T1000 (cell line): ENCODE results near the gene PYGB.
"Not testable (repeated sequence)": the region's sequence is repeated elsewhere in the genome, so short reads cannot be mapped to it uniquely, and the experiment has no call there.

Experiments used
- DNase-seq: peaks from one replicate; lab custom pipeline; 2025; ENCODE audit warnings: mixed read lengths; lab: John Stamatoyannopoulos, UW

Gene PYGB

DNA sequence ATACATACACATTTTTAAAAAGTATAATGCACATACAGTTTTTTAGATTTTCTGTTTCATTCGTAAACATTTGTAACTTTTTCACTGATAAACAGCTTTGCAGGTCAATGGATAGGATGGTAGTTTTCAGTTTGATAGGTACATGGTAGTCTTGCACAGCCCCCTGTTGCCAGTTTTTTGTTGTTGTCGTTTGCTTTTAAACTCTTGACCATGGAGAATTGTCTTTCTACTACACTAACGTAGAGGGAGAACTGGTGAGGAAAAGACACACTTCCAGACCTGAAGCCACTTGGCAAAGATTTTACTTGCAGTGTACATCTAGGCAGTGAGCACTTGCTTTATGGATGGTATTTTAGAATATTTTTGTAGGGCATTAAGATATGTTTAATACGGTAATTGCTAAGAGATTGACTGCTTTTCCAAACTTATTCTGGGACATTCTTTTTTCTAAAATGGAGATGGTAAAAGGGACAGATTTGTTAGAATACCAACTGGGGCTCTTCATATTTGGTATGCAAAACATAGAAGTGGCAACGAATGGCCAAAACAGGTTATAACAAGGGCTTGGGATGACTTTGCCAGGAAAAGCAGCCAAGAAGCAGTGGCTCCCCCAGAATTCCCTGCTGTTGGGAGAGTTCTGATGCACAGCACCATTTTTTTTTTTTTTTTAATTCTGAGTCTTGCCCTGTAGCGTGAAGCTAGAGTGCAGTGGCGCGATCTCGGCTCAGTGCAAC, 1.5 kb downstream of the PYGB start:
- no peak for DNase-seq

DNA sequence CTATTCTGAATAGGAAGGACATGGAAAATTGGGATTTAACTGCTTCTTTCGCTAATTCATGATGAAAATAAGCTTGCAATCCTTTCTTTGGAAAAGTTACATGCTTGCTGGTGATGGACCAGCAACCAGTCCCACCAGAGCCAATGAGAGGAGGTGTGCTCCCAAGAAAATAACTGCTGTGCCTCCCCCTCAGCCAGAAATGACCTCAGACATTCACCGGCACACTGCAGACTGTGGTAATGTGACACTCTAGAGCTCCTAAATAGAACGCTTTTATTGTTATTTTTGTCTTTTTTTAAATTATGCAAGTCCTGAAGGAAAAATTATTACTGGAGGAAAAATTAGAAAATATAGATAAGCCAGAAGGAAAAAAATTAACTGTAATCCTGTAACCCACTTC, 2.6 kb downstream of the PYGB start:
- DNase-seq: no peak

DNA sequence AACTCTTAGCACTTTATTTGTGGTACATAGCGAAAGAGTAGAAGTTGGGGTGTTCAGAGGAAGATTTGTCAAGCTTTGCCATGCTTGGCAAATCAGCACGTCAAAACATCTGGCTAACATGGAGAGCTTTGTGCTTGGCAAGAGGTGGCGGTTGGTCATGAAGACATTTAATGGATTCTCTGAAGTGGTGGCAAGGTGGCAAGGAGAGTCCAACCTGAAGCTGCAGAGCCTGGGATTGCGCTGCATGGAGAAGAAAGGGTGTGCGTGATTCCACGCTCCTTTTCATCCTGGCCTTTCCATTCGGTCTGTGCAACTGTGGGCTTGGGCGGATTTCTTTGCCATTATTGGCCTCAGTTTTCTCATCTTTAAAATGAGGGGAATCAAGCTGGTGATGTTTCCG, 3.1 kb downstream of the PYGB start:
- DNase-seq: no peak

DNA sequence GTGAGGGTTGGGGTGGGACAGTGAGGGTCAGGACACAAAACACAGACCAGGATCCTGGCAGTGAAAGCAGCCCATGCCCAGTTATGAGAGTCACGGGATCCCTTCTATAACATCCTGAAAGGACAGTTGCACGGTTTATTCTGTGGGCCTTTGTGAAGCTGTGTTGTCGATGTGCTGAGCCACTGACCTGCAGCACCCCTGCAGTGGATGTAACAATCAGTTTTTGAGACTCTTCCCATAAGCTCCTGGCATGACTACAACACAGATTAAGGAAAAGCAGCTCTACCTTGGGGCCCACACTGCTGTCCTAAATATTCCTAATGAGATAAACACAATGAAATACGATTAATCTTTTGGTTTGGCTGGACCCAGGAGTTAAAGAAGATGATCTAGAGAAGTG, 3.7 kb downstream of the PYGB start:
- DNase-seq: no peak

DNA sequence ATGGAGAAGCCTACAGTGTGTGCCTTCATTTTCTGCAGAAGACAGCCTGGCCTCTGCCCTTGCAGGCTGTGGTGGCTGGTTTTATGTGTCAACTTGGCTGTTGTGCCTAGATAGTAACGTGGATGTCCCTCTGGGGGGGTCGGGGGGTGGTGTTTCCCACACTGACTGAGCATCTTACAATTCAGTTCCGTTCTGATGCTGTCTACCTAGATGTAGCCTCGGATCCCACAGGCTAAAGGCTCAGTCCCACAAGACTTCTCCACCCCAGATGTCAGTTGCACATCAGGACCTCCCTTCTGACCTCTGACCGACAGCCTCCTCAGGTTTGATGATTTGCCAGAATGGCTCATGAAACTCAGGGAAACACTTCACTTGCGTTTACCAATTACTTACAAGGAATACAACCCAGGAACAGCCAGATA, 4.4 kb downstream of the PYGB start:
- no peak for DNase-seq

DNA sequence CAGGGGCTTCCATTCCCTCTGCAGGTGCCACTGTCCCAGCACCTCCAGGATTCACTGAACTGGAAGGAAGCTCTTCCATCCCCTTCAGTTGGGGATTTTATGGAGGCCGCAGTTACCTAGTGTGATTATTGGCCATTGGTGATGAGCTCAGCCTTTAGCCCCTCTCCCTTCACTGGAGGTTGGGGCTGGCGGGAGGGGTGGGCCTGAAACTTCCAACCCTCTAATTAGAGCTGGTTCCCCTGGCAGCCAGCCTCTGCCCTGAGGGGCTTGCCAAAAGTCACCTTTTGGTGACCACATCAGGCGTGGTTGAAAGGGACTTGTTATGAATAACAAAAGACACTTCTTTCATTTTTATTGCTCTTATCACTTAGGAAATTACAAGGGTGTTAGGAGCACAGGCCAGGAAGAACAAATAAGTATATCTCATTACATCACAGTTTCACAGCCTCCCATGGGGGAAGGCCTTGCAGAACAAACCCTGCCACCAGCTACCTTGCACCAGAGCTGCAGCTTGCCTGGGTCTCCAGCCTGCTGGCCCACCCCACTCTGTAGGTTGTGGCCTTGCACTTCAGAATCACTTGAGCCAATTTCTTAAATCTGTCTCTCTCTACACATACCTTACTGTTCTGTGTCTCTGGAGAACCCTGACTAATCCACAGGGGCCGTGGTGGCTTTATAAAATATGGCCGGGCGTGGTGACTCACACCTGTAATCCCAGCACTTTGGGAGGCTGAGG, 5.0 kb downstream of the PYGB start:
- no peak for DNase-seq

DNA sequence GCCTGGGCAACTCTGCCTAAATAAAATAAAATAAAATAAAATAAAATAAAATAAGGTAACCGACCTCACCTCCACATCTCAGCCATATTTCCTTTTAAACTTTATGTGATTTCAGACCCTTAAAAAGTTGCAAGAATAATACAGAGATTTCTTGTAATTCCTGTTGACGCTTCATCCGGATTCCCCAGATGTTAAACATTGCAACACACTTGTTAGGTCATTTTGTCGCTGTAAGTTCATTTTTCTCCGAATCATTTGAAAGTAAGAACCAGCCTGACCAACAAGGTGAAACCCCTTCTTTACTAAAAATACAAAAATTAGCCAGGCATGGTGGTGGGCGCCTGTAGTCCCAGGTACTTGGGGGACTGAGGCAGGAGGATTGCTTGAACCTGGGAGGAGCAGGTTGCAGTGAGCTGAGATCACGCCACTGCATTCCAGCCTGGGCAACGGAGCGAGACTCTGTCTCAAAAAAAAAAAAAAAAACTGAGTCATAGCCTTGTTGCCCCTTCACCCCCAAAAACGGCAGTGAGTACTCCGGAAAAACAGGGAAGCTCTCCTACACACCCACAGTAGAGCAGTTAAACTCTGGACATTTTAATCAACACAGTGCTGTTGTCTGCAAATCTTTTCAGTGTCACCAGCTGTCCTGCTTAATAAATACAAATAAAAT, 5.9 kb downstream of the PYGB start:
- no peak for DNase-seq

DNA sequence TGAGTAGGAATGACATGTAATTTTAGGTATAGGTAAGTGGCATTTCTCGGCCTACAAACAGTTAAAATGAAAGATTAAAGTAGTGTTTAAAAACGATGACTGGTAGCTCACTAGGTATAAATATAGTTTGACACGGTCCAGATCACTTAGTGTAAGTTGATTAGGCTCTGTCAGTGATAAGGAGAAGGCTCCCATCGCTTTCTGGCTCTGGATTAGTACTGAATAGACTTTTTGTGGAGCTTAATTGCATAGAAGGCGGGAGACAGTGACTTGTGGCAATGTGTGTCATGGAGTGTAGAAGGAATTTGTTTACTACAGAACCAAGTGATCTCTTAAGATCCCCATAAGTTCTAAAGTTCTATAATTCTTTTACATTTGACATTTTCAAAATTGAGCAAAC, 6.7 kb downstream of the PYGB start:
- no peak for DNase-seq

DNA sequence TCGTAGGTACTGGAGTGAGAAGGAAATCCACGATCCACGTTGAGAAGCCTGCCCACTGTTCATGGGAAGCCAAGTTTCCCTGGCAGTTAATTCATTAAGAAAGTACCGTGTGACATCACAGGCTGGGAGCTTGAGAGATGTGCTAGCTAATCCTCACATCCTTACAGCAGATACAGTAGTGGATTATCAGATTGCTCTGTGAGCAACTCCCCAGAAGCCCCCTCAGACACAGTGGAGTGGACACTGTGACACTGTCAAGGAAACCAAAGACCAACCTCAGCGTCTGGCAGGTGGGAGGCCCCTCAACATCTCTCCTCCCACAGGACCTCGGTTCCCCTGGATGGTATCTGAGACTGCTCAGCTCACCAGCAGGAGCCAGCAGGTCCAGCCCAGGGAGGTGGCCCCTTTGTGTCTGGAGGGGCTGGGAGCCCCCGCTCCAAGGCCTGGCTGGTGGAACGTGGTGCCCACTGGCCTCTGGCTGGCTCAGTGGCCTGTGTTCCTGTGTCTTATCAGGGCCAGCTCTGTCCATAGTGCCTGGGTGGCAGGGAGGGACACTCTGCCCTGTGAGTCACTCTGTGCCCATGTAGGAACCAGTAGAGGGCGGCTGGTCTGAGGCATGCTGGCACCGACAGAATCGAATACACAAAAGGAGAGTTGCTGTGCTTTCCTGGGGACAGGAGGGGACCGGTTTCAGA, 7.2 kb downstream of the PYGB start:
- no peak for DNase-seq

DNA sequence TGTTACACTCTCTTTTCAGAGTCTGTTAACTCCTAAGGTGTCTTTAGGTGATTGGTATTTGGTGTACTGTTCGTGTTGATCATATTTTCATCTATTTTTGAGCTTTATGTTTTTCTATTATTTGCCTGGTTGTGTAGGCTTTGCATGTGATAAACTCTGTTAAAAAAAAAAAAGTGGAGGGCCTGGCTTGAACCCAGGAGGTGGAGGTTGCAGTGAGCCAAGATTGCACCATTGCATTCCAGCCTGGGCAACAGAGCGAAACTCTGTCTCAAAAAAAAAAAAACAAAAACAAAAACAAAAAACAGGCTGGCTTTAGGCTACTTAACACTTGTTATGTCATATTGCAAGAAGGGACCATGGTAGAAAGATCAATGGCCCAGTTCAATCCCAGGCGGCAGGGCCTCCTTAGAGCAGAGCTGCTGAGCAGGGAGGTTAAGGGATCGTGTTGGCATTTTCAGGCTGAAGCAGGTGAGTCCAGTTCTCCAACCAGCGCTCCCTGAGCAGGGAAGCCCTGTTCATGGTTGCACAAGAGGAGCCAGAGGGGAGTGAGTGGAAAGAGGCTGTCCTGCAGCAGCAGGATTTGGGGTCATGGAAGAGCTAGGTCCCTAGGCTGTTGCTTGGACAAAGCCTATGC, 8.5 kb downstream of the PYGB start:
- no peak for DNase-seq

DNA sequence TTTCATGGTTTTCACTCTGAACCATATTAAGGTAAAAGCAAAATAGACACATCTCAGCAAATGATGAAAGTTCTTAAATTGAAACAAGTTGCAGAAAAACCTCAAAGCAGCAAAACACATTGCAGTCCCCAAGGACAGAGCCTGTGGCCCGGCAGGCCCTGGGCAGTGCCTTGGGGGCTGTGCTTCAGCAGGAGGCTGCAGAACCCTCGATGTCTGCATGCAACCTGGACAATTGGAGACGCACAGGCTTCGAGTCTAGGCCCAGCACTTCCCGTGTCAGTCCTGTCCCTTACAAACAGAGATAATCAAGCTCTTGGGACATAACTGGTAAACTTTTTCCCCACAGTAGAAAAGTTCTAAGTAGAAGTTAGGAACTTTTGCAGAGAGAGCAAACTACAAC, 9.2 kb downstream of the PYGB start:
- no peak for DNase-seq

DNA sequence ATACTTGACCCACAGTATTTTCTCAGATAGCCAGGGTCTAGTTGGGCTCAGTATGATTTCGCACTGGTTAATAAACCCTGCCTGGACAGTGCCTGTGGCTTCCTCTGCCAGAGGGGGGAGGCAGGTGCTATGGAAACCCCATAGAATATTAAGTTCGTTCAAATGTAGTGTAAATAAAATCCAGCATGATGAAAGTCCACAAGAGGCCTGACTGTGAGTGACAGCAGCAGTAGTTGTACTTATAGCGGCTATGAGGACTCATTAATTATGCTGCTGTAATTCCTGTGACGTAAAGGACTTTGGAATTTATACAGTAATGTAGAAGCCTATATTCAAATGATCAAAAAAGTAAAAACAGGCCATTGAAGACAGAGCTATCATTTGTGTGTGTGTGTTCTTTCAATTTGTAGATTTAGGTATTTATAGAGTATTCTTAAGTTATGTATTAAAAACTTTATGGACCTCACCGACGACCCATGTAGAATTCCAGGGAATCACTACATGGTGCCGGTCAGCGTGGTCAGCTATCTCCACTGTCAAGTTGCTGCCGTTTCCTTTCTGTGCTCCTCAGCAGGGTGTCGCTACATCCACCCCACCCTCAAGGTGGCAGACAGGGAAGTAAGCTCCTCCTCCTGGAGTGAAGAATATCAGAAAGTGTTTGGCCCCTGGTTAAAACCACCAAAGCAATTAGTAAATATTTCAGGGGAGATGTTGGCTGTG, 10.0 kb downstream of the PYGB start:
- DNase-seq: no peak

DNA sequence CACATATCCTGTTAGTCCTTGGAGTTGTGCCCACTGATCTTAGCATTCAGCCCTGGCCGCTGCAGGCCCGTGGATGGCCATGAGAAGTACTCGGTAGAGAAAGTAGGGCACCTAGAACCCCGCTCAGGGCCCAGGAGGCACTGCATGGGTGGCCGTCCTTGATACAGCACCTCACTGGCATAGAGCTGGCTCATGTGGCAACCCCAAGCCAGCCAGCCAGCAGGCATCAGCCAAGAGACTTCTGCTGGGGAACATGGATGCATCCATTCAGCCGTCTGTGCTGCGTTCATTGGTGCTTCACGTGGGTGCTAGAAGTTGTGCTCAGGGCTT, 10.6 kb downstream of the PYGB start:
- DNase-seq: no peak

DNA sequence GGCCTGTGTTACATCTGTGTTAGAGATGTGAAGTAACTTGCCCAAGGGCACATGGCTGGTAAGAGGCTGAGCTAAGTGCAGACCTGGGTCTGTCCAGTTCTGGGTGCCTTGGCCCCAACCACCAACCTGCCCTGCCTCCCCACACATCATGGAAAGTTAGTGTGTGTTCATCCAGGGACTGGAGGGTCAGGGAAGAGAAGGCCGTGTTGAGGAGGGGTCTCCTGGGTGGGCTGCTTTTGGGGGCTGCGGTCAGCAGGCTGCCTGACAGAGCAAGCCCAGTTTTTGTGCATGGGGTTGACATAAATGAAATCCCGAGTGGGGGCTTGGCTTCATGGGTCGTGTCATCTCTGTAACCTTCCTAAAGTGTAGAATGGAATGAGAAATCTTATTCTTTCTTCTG, 10.9 kb downstream of the PYGB start:
- no peak for DNase-seq

DNA sequence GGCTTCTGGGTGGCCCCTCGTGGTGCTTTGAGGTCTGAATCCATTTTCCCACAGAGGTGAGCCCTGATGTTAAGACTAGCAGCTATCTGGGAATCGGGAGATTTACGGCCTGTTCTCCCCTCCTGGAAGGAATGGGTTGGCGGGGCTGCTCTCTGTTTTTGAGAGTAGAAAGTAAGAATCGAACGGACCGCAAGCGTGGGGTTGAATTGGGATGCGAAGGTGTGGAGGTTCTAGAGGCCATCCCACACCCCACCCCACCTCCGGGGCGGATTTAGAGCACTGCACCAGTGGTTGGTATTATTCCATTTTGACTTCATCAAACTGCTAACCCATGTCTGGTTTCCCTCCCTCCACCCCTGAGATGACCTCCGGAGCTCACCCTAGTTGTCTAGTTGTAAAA, 11.5 kb downstream of the PYGB start:
- DNase-seq: no peak

DNA sequence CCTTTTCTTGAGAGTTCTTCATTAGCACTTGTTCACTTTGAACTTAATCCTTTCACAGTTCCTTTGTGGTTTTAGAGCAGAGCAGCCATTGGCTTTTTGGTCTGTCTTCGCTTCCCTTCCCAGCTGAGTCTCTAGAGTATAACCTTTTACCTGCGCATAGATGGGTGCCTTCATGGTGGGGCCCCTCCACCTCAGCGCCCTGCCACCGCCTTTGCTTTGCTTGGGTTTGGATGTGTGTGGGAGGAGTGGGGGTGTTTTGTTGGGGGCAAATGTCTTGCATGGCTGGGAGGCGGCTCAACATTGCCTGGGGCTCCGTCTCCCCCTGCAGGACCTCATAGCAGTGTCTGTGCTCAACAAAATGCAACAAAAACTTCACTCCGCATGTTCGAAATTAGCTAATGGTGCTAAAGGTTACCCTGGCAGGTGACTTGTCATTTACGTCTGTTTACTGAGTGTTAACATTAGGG, 11.9 kb downstream of the PYGB start:
- no peak for DNase-seq

DNA sequence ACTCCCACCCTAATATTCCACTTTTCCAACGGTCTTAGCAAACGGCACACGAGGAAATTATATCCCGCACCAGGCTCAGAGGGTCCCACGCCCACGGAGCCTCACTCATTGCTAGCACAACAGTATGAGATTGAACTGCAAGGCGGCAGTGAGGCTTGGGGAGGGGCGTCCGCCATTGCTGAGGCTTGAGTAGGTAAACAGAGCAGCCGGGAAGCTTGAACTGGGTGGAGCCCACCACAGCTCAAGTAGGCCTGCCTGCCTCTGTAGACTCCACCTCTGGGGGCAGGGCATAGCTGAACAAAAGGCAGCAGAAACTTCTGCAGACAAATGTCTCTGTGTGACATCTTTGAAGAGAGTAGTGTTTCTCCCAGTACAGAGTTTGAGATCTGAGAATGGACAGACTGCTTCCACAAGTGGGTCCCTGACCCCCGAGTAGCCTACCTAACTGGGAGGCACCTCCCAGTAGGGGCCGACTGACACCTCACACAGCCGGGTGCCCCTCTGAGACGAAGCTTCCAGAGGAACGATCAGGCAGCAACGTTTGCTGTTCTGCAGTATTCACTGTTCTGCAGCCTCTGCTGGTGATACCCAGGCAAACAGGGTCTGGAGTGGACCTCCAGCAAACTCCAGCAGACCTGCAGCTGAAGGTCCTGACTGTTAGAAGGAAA, 13.0 kb downstream of the PYGB start:
- not testable (repeated sequence) for DNase-seq

DNA sequence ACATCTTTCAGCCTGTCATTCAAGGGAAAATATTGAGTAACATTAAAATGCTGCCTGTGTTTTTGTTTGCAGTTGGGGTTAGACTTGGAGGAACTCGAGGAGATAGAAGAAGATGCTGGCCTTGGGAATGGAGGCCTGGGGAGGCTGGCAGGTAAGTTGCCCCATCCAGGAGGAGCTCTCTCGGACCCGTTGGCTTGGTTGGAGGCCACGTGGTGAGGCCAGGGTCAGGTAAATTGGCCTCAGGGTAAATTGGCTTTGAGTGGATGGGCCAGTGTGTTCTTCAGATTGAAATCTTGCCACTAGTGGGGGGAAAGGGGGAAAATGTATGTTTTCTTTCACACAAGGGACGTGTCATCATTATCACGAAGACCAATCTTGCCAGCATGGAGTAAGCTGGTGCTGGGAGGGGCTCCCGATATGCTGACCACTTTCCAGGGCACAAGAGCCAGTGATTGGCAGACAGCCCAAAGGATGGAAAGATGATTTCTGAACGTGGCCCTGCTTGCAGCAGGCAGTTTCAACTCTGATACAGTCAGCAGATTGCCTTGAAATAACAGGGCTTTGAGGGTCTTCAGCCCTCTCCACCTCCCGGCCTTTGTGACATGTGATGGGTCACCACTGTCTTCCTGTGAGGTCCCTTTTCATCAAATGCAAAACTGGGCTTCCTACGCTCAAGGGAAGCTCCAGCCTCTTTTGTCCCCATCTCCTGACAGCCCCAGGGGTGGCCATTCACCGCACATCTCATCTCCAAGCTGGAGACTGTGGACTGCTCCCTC, 21.4 kb downstream of the PYGB start:
- no peak for DNase-seq

DNA sequence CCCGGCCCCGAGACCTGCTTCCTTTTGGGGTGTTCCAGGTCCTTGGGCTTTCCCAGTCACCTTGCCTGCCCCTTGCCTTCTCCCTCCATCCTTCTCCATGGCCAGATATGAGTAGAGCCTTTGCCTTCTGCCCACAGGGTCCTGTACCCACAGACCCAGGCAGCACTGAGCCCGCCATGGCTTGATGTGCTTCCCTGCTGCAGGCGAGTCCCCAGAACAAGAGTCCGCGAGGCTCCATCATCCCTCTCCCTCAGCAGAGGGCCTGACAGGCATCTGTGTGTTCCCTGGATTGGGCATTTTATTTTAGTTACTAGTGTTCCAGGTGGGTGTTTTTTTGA, 21.9 kb downstream of the PYGB start:
- no peak for DNase-seq

DNA sequence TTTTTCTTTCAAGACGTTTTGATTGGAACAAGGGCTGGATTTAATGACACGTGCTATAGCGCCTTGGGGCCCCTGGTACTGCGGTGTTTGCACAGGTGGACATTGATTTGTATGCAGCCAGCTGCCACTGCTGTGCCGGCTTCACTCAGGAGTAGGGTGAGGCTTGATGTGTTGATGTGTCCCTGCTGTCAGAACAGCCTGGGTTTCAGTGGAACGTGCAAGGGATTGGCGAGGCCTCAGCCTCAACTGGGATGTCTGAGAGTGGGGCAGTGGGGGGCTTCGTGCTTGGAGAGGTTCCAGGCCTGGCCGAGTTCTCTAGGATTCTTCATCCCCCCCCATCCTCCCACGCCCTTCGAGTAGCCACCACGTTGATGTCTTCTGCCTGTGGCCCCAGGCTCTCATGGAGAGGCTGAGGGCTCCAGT, 23.0 kb downstream of the PYGB start:
- no peak for DNase-seq
